Parathyroid adenoma (tissue), 2 donors: ENCODE results near the gene FGGY.
"Not testable (repeated sequence)": the region's sequence is repeated elsewhere in the genome, so short reads cannot be mapped to it uniquely, and the experiment has no call there.

Experiments used
- H2AFZ ChIP-seq: fragments of 300-600 bp; sonication (generic); one replicate; pipeline ENCODE4 v1.7.0; 2017; ENCODE audit warnings: antibody characterized with exemption, mild to moderate bottlenecking
- H3K27ac ChIP-seq: fragments of 300-600 bp; sonication (generic); one replicate; pipeline ENCODE4 v1.7.0; 2017
- H3K27me3 ChIP-seq: fragments of 300-600 bp; sonication (generic); one replicate; pipeline ENCODE4 v1.7.0; 2017; ENCODE audit warnings: low read length; ENCODE audit not compliant: control insufficient read depth, insufficient read depth
- H3K36me3 ChIP-seq: fragments of 300-600 bp; sonication (generic); one replicate; pipeline ENCODE4 v1.7.0; 2017; ENCODE audit warnings: low read length; ENCODE audit not compliant: control insufficient read depth, insufficient read depth
- H3K4me1 ChIP-seq: fragments of 300-600 bp; sonication (generic); one replicate; pipeline ENCODE4 v1.7.0; 2017; ENCODE audit warnings: control low read depth
- H3K4me2 ChIP-seq: fragments of 300-600 bp; sonication (generic); one replicate; pipeline ENCODE4 v1.7.0; 2017; ENCODE audit warnings: low read length
- H3K4me3 ChIP-seq: fragments of 300-600 bp; sonication (generic); one replicate; pipeline ENCODE4 v1.7.0; 2017; ENCODE audit warnings: low read depth, low read length
- H3K79me2 ChIP-seq: fragments of 300-600 bp; sonication (generic); one replicate; pipeline ENCODE4 v1.7.0; 2017; ENCODE audit warnings: control low read depth
- H3K9ac ChIP-seq: fragments of 300-600 bp; sonication (generic); one replicate; pipeline ENCODE4 v1.7.0; 2017; ENCODE audit warnings: mild to moderate bottlenecking
- H3K9me3 ChIP-seq: fragments of 300-600 bp; sonication (generic); one replicate; pipeline ENCODE4 v1.7.0; 2017; ENCODE audit warnings: low read length; ENCODE audit not compliant: control insufficient read depth
- TF ChIP-seq, protein P1 (sequence below): fragments of 300-600 bp; sonication (generic); IDR thresholded peaks from one replicate; pipeline ENCODE4 v1.7.0; 2017; ENCODE audit warnings: antibody characterized with exemption, mild to moderate bottlenecking
- donor health status: primary hyperparathyroidism.

Gene FGGY

DNA sequence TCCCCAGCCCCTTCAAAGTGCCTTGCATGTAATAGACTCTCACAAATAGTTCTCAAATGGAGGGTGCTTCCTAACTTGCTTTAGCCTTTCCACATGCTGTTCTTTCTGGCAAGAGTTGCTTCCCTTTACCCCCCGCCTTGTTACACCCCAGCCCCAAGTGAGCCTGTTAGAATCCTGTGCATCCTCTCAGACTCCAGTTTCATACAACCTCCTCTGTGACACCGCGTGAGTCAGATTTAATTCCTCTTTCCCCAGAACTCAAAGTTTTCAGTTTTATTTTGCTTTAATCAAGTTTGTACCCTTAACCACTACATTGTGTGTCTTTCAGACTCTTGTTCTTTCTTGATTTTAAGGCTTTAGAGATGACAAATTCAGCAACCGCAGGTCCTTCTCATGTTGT, 283.4 kb downstream of the FGGY start:
- Histone ChIP-seq H3K27me3 (no peaks in the 10 kb centered on the region), H3K36me3 (no peaks in the 10 kb centered on the region), H3K9ac (no peak overlapping the region), H3K27ac (no peak overlapping the region), H2AFZ (no peak overlapping the region), H3K4me3 (no peak overlapping the region), H3K4me1 (no peaks in the 10 kb centered on the region), H3K9me3 (no peaks in the 10 kb centered on the region), H3K79me2 (no peaks in the 10 kb centered on the region), H3K4me2 (no peak overlapping the region)
- TF ChIP-seq, protein P1, sequence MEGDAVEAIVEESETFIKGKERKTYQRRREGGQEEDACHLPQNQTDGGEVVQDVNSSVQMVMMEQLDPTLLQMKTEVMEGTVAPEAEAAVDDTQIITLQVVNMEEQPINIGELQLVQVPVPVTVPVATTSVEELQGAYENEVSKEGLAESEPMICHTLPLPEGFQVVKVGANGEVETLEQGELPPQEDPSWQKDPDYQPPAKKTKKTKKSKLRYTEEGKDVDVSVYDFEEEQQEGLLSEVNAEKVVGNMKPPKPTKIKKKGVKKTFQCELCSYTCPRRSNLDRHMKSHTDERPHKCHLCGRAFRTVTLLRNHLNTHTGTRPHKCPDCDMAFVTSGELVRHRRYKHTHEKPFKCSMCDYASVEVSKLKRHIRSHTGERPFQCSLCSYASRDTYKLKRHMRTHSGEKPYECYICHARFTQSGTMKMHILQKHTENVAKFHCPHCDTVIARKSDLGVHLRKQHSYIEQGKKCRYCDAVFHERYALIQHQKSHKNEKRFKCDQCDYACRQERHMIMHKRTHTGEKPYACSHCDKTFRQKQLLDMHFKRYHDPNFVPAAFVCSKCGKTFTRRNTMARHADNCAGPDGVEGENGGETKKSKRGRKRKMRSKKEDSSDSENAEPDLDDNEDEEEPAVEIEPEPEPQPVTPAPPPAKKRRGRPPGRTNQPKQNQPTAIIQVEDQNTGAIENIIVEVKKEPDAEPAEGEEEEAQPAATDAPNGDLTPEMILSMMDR = no peak

DNA sequence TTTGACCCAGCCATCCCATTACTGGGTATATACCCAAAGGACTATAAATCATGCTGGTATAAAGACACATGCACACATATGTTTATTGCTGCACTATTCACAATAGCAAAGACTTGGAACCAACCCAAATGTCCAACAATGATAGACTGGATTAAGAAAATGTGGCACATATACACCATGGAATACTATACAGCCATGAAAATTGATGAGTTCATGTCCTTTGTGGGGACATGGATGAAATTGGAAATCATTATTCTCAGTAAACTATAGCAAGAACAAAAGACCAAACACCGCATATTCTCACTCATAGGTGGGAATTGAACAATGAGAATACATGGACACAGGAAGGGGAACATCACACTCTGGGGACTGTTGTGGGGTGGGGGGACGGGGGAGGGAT, 295.5 kb downstream of the FGGY start:
- not testable (repeated sequence) for H3K4me1 ChIP-seq, H3K9me3 ChIP-seq, H3K27me3 ChIP-seq, H3K4me3 ChIP-seq, H3K36me3 ChIP-seq, H3K27ac ChIP-seq, H3K79me2 ChIP-seq, H3K4me2 ChIP-seq, H3K9ac ChIP-seq, H2AFZ ChIP-seq

DNA sequence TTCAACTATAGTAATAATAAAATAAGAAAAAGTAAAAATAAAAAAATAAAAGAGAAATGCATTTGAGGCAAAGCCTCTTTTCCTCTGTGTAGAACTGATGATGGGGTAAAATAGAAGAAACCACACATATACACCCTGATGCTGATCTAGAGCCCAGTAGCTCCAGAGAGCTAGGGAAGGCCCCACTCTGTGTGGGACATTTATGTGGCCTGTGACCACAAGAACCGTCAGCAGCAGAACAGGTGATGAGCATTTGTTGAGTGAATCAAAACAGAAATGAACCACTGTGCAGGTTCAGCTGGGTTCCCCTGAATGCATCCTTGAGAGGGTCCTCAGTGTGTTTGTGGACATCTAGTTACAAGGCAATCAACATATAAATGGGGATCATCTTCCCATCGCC, 296.0 kb downstream of the FGGY start:
- no peaks in the 10 kb centered on the region for H3K36me3 ChIP-seq
- H3K79me2 ChIP-seq = no peaks in the 10 kb centered on the region
- no peak overlapping the region for H3K27ac ChIP-seq
- H3K4me3 ChIP-seq = no peak overlapping the region
- no peak overlapping the region for H3K9ac ChIP-seq
- no peaks in the 10 kb centered on the region for H3K9me3 ChIP-seq
- TF ChIP-seq, protein P1 = no peak
- H3K27me3 ChIP-seq = no peaks in the 10 kb centered on the region
- H2AFZ ChIP-seq = no peak overlapping the region
- peaks cover 2% of the 10 kb centered on the region for H3K4me1 ChIP-seq
- H3K4me2 ChIP-seq = no peak overlapping the region

DNA sequence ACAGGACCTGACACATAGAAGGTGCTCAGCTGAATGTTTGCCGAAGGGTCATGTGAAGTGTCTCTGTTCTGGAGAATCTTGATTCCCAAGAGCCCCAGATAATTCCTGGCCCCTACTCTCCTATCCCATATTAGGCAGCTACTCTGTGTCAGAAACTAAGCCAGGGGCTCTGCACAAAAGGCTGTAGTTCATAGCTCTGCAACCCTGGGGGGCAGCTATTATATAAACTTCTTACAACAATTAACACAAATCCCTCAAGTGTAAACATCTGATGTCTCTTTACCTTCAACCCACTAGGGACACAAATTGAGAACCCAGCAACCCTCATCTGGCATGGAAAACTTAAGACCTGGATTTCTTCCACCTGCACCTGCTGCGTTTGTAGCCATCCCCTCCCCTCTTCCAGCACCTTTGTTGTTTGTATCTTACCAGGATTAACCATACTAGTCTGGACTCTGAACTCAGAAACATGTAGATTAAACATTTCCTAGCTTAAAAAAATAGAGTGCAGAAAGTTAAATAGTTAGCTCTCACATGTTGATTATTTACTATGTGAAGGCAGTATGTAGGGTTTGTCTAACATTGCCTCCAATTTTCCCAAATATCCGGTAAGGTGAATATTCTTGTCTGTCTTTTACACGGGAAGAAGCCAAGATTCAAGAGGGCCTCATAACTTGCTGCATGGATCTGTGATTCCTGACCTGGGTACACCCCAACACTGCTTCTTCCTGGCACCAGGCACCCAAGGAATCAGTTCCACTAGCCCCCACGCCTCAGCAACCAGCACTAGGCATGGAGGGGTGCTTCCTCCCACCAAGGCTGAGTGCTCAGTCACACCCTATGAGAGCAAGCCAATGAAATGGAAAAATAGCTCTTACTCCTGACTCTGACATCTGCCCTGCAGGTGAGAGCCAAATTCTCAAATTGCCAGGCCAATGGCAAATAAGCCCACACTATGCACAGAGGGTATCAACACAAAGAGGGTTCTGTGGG, 297.2 kb downstream of the FGGY start:
- TF ChIP-seq, protein P1 = no peak
- Histone ChIP-seq H3K27ac (no peak overlapping the region), H3K36me3 (no peaks in the 10 kb centered on the region), H3K79me2 (no peaks in the 10 kb centered on the region), H3K4me2 (no peak overlapping the region), H3K4me3 (no peak overlapping the region), H3K4me1 (peaks cover 2% of the 10 kb centered on the region), H2AFZ (no peak overlapping the region), H3K27me3 (no peaks in the 10 kb centered on the region), H3K9ac (no peak overlapping the region), H3K9me3 (no peaks in the 10 kb centered on the region)

DNA sequence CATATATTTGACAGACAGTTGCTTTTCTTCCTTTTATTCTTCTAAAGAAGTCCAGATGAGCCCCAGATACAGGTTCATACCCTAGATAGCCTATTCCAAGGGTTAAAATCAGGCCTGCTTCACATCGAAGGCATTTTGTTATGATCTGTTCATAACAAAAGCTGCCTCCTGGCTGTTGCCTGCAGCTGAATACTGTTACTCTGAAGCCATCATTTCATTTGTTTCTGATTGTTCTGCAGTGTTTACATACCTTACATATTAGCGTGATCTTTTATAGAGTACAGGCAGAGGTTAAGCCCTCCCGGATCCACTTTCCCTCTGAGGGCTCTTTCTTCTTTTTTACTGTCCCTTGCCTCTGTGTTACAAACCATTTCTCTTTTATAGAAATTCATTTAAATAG, 298.9 kb downstream of the FGGY start:
- Histone ChIP-seq H3K4me3 (no peak overlapping the region), H3K9me3 (no peaks in the 10 kb centered on the region), H3K4me1 (peaks cover 2% of the 10 kb centered on the region), H3K9ac (no peak overlapping the region), H3K36me3 (no peaks in the 10 kb centered on the region), H3K4me2 (no peak overlapping the region), H3K27ac (no peak overlapping the region), H3K79me2 (no peaks in the 10 kb centered on the region), H3K27me3 (no peaks in the 10 kb centered on the region), H2AFZ (no peak overlapping the region)
- TF ChIP-seq, protein P1 = no peak
